HepG2 (cell line): ENCODE measurements around the gene OARD1. TPM values are rescaled to one million over a fixed set of nuclear protein-coding genes. Genes with fewer than 3 reads are reported as not detected.

Experiments
- FOSL1 ChIP-seq: sonication (generic); formaldehyde crosslinking; IDR thresholded peaks from 2 replicates; pipeline ENCODE4 v1.9.0; 2021; ENCODE audit warnings: missing genetic modification reagents, borderline replicate concordance
- GTF3A ChIP-seq: sonication (generic); formaldehyde crosslinking; conservative IDR thresholded peaks from 2 replicates; pipeline ENCODE4 v1.4.0; 2020; ENCODE audit warnings: mild to moderate bottlenecking, missing genetic modification reagents
- IRF2 ChIP-seq: IDR thresholded peaks from 2 replicates; pipeline ENCODE4 v1.6.1; 2018; ENCODE audit warnings: missing genetic modification reagents, missing compliant biosample characterization
- MED13 ChIP-seq: sonication (generic); formaldehyde crosslinking; IDR thresholded peaks from 2 replicates; pipeline ENCODE4 v1.5.0; 2020; ENCODE audit warnings: missing genetic modification reagents
- PHF20 ChIP-seq: sonication (generic); formaldehyde crosslinking; IDR thresholded peaks from 2 replicates; pipeline ENCODE4 v1.5.0; 2020; ENCODE audit warnings: mild to moderate bottlenecking, missing genetic modification reagents
- RBFOX2 ChIP-seq: fragments of 200-400 bp; formaldehyde crosslinking; IDR thresholded peaks from 2 replicates; pipeline ENCODE4 v1.6.1; 2017; ENCODE audit warnings: low read depth, mild to moderate bottlenecking, low read length
- SP140L ChIP-seq: sonication (generic); formaldehyde crosslinking; IDR thresholded peaks from 2 replicates; pipeline ENCODE4 v1.4.0; 2020; ENCODE audit warnings: missing genetic modification reagents, borderline replicate concordance
- SRY ChIP-seq: sonication (generic); formaldehyde crosslinking; IDR thresholded peaks from 2 replicates; pipeline ENCODE4 v1.8.0; 2022; ENCODE audit warnings: mild to moderate bottlenecking, missing genetic modification reagents
- TOE1 ChIP-seq: sonication (generic); formaldehyde crosslinking; IDR thresholded peaks from 2 replicates; pipeline ENCODE4 v1.4.0; 2020; ENCODE audit warnings: mild to moderate bottlenecking, missing genetic modification reagents
- ZFY ChIP-seq: sonication (generic); formaldehyde crosslinking; IDR thresholded peaks from 2 replicates; pipeline ENCODE4 v1.4.0; 2020; ENCODE audit warnings: missing genetic modification reagents
- ZNF33A ChIP-seq: sonication (generic); formaldehyde crosslinking; IDR thresholded peaks from 2 replicates; pipeline ENCODE4 v1.5.1; 2020; ENCODE audit warnings: missing genetic modification reagents, mild to moderate bottlenecking, moderate library complexity, borderline replicate concordance
- ZNF343 ChIP-seq: sonication (generic); formaldehyde crosslinking; IDR thresholded peaks from 2 replicates; pipeline ENCODE4 v1.4.0; 2020; ENCODE audit warnings: mild to moderate bottlenecking, missing genetic modification reagents
- ZNF468 ChIP-seq: sonication (generic); formaldehyde crosslinking; IDR thresholded peaks from 2 replicates; pipeline ENCODE4 v1.8.0; 2022; ENCODE audit warnings: mild to moderate bottlenecking, moderate library complexity, missing genetic modification reagents
- ZNF652 ChIP-seq: IDR thresholded peaks from 2 replicates; pipeline ENCODE4 v1.6.1; 2016; ENCODE audit warnings: low read depth, borderline replicate concordance
- ZNF788 ChIP-seq: sonication (generic); formaldehyde crosslinking; IDR thresholded peaks from 2 replicates; pipeline ENCODE4 v1.5.0; 2020; ENCODE audit warnings: mild to moderate bottlenecking, missing genetic modification reagents, borderline replicate concordance
- polyA plus RNA-seq, 8 experiments: library from polyadenylated mRNA; depleted of rRNA in 3 of 8; stranded (reverse) in 7 of 8; unstranded in 1 of 8; fragments of >200 nt; fragmentation: Illumina TruSeq in 4 of 8; extraction: Trizol in 4 of 8; gene quantifications; 2 replicates each; pipeline versions ENCODE4 v1.2.1 to v1.2.3, GENCODE V29; 2011 to 2016; ENCODE audit warnings: low read depth in 4 of 8, missing spikeins in 1 of 8, mixed read lengths in 1 of 8; ENCODE audit not compliant: insufficient read depth in 1 of 8
- total RNA-seq, 5 experiments: library from RNA; depleted of rRNA; stranded (reverse); fragments of >200 nt; fragmentation: Illumina TruSeq; extraction: Trizol; gene quantifications; 2 replicates each; pipeline ENCODE4 v1.2.3, GENCODE V29; 2016; ENCODE audit warnings: low read depth in 1 of 5
- TF ChIP-seq, protein P1 (sequence below): sonication (generic); formaldehyde crosslinking; IDR thresholded peaks from 2 replicates; pipeline ENCODE4 v1.4.0; 2020; ENCODE audit warnings: missing genetic modification reagents
- TF ChIP-seq, protein P2 (sequence below): sonication (generic); formaldehyde crosslinking; IDR thresholded peaks from one replicate; pipeline ENCODE4 v1.5.1; 2020; ENCODE audit warnings: mild to moderate bottlenecking, missing genetic modification reagents; ENCODE audit errors: not compliant biosample characterization
- TF ChIP-seq, protein P3 (sequence below): sonication (generic); formaldehyde crosslinking; IDR thresholded peaks from 2 replicates; pipeline ENCODE4 v1.8.1; 2023; ENCODE audit warnings: mild to moderate bottlenecking, moderate library complexity, missing genetic modification reagents
- TF ChIP-seq, protein P4 (sequence below): sonication (generic); formaldehyde crosslinking; IDR thresholded peaks from 2 replicates; pipeline ENCODE4 v1.4.0; 2020; ENCODE audit warnings: mild to moderate bottlenecking, missing genetic modification reagents

OARD1 gene
- total and polyA plus RNA-seq, 2 of the 13 experiments (the other 11 are each of a cell fraction or from before 2014, with no cell fraction given): 18.4 to 49.0 TPM

DNA sequence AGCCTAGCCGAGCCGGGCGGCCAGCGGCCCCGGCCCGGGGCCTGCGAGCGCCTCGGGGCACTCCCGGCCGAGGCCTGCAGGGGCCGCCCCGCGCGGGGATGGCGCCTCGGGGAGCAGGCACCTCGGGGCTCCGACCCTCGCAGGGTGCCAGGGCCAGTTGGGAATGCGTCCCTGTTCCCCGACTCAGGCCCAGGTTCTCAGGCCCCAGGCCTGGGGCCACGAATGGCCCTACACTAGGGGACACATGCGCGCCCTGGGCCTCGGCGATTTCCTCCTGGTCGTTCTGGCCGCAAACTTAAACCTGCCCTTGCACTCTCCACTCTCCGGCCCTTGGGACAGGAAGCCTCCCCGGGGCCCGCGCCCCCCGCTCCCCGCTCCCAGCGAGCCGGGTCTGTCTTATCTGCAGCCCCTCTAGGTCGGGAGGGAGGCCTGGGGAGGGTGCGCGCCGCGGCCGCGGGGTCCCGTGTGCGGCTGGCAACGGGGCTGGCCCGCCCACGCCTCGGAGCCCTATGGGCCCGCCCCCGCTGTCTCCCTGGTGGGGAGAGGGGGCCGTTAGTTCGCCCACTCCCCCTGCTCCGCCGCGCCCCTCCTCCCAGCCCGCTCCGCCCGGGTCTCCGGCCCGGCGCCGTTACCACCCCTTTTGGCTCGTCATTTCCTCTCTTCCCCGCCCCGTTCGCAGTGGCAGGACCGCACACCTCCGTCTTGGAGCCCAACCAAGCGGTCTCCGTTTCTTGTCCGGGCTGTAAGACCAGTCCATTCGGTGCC, 1.2 kb upstream of the OARD1 start (continued):
- TF ChIP-seq, protein P1, sequence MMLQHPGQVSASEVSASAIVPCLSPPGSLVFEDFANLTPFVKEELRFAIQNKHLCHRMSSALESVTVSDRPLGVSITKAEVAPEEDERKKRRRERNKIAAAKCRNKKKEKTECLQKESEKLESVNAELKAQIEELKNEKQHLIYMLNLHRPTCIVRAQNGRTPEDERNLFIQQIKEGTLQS (CRISPR knock-in tag): no peak
- TF ChIP-seq TOE1 (CRISPR knock-in tag): 0 out of 2 replicates have a peak, but pooled peaks have one; percentile 50
- TF ChIP-seq, protein P2, sequence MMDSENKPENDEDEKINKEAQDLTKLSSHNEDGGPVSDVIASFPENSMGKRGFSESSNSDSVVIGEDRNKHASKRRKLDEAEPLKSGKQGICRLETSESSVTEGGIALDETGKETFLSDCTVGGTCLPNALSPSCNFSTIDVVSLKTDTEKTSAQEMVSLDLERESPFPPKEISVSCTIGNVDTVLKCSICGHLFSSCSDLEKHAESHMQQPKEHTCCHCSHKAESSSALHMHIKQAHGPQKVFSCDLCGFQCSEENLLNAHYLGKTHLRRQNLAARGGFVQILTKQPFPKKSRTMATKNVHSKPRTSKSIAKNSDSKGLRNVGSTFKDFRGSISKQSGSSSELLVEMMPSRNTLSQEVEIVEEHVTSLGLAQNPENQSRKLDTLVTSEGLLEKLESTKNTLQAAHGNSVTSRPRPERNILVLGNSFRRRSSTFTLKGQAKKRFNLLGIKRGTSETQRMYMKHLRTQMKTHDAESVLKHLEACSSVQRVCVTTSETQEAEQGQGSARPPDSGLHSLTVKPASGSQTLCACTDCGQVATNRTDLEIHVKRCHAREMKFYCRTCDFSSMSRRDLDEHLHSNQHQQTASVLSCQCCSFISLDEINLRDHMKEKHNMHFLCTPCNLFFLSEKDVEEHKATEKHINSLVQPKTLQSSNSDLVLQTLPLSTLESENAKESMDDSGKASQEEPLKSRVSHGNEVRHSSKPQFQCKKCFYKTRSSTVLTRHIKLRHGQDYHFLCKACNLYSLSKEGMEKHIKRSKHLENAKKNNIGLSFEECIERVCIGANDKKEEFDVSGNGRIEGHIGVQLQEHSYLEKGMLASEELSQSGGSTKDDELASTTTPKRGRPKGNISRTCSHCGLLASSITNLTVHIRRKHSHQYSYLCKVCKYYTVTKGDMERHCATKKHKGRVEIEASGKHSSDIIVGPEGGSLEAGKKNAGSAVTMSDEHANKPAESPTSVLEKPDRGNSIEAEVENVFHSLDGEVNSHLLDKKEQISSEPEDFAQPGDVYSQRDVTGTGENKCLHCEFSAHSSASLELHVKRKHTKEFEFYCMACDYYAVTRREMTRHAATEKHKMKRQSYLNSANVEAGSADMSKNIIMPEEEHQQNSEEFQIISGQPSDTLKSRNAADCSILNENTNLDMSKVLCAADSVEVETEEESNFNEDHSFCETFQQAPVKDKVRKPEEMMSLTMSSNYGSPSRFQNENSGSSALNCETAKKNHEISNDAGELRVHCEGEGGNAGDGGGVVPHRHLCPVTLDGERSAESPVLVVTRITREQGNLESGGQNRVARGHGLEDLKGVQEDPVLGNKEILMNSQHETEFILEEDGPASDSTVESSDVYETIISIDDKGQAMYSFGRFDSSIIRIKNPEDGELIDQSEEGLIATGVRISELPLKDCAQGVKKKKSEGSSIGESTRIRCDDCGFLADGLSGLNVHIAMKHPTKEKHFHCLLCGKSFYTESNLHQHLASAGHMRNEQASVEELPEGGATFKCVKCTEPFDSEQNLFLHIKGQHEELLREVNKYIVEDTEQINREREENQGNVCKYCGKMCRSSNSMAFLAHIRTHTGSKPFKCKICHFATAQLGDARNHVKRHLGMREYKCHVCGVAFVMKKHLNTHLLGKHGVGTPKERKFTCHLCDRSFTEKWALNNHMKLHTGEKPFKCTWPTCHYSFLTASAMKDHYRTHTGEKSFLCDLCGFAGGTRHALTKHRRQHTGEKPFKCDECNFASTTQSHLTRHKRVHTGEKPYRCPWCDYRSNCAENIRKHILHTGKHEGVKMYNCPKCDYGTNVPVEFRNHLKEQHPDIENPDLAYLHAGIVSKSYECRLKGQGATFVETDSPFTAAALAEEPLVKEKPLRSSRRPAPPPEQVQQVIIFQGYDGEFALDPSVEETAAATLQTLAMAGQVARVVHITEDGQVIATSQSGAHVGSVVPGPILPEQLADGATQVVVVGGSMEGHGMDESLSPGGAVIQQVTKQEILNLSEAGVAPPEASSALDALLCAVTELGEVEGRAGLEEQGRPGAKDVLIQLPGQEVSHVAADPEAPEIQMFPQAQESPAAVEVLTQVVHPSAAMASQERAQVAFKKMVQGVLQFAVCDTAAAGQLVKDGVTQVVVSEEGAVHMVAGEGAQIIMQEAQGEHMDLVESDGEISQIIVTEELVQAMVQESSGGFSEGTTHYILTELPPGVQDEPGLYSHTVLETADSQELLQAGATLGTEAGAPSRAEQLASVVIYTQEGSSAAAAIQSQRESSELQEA (CRISPR knock-in tag): no peak
- no peak for TF ChIP-seq ZNF652 (CRISPR knock-in tag)
- peak; percentile 49; the same call in 1 of the 2 replicates for TF ChIP-seq FOSL1
- TF ChIP-seq ZNF33A (CRISPR knock-in tag): no peak; the same call in 1 of the 2 replicates
- peak; percentile 63; the same call in 1 of the 2 replicates for TF ChIP-seq ZNF468 (CRISPR knock-in tag)
- peak; percentile 38; the same call in 1 of the 2 replicates for TF ChIP-seq MED13
- peak; percentile 97 for TF ChIP-seq RBFOX2
- peak; percentile 17; the same call in 1 of the 2 replicates for TF ChIP-seq IRF2
- no peak for TF ChIP-seq GTF3A
- TF ChIP-seq, protein P3, sequence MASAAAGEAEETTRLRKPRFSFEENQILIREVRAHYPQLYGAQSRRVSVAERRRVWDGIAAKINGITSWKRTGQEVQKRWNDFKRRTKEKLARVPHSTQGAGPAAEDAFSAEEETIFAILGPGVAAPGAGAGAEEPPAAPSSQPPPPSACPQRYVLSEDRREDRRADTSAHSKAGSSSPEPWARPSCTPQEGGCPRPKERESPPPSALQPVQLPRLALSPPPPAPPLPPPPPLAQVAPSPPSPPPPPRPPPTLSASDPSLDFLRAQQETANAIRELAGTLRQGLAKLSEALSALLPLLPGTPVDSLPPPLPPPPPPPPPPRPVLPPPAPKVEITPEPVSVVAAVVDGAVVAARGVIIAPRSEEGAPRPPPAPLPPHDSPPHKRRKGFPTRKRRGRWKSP: no peak; the same call in 1 of the 2 replicates
- 0 out of 2 replicates have a peak, but pooled peaks have one; percentile 25 for TF ChIP-seq PHF20 (CRISPR knock-in tag)
- TF ChIP-seq SP140L (CRISPR knock-in tag): no peak
- TF ChIP-seq, protein P4, sequence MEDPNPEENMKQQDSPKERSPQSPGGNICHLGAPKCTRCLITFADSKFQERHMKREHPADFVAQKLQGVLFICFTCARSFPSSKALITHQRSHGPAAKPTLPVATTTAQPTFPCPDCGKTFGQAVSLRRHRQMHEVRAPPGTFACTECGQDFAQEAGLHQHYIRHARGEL: 0 out of 2 replicates have a peak, but pooled peaks have one; percentile 17
- 0 out of 2 replicates have a peak, but pooled peaks have one; percentile 38 for TF ChIP-seq ZNF788 (CRISPR knock-in tag)
- no peak for TF ChIP-seq ZNF343 (CRISPR knock-in tag)
- TF ChIP-seq ZFY (CRISPR knock-in tag): peak; percentile 95
- peak; percentile 56; the same call in 1 of the 2 replicates for TF ChIP-seq SRY (CRISPR knock-in tag)
